GM19351 (cell line): ENCODE data around the gene AK2.
"Not testable (repeated sequence)": the region's sequence is repeated elsewhere in the genome, so short reads cannot be mapped to it uniquely, and the experiment has no call there.

ENCODE experiments used
- ATAC-seq: cut with Tn5 transposase; IDR thresholded peaks from one replicate; pipeline ENCODE4 v1.9.1; 2021; ENCODE audit warnings: mild to moderate bottlenecking, moderate library complexity; ENCODE audit not compliant: unreplicated experiment

Gene AK2

DNA sequence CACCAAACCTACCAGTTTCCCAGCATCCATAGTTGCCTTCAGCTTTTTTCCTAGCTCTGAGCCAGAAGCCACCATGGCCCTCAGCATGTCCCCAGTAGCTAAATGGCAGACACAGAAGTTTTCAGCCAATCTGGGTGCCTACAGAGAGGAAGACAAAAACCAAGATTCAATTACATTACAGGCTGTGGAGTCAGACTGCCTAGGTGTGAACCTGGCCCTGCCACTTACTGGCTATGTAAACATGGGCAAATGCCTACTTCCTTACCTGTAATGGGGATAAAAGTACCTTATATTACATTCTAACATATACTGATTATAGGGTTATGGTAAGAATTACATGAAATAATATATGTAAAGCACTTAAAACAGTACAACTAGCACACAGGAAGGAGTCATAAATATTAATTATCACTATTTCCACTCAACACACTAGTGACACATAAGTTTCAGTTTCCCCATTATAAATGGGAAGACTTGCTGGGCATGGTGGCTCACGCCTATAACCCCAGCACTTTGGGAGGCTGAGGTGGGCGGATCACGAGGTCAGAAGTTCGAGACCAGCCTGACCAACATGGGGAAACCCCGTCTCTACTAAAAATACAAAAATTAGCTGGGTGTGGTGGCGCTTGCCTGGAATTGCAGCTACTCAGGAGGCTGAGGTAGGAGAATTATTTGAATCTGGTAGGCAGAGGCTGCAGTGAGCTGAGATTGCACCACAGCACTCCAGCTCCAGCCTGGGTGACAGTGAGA, 12.1 kb downstream of the AK2 start:
- ATAC-seq: not testable (repeated sequence)

DNA sequence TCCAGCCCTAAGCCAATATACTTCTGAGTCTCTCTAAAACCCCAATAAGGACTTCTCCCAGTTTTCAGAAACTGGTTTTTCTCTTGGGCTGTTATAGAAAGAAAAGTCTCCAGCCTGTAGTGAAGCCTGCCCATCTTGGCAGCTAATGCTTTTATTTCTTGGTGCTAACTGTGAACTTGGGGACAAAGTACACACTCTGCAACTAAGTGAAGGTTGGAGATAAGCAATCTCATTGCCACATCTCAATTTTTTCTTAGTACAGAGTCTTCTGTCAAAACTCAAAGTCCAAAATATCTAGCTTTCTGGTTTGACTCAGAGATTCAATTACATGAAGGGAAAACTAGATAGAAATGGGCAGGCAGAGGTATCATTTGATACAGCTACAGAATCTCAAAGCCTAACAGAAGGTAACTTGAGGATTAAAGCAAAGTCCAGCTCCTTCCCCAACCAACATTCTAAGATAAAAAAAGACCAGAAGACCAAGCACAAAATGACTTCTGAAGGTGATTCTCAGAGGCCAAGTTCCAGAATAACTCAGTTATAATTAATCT, 14.0 kb downstream of the AK2 start:
- ATAC-seq: no peak

DNA sequence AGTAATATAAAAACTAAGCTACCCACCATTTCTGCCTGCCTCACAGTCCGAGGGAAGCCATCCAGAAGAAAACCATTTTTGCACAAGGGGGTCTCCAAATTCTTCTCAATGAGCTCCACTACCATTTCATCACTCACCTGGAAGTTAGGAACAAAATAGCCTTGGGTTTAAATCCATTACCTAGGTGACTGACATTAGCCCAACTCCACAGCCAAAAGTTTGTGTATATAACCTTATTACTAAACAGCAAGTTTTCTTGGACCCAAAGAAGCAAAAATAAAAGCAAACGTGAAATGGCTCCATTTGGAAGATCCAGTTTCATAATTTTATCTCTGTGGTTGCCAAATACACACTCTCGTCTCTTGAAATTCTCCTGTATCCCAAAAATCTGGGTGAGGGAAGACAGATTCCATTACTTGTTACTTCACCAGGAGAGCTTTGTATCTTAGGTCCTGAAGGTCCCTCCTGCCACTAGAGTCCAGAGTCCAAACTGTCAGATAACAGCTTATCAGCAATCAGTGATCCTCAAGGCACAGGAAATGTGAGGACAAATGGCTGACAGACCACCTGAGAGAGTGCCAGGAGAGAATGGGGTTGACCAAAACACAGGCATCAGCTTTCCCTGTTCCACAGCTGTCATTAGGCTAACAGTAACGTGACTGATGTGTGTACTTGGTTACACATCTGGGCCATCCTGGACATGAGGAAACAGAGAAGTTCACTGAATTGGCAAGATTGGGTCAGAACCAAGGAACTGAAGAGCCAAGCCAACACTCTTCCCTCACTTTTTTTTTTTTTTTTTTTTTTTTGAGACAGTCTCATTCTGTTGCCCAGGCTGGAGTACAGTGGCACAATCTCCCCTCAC, 14.9 kb downstream of the AK2 start:
- ATAC-seq: no peak

DNA sequence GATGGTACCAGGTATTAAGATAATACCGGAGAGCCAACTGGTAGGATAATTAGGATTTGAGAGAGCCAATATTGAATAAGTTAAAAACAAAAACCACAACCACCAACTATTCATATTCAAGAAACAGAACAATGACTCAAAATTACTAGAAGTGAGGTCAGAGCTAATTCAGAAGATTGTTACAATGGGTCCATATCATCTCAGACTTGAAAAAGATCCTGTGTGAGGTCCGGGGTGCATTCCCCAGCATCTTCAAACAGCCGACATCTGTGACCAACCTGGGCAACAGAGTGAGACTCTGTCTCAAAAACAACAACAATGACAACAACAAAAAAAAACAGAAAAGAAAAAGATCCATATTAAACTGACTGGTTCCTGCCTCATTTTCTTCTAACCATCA, 18.6 kb downstream of the AK2 start:
- no peak for ATAC-seq

DNA sequence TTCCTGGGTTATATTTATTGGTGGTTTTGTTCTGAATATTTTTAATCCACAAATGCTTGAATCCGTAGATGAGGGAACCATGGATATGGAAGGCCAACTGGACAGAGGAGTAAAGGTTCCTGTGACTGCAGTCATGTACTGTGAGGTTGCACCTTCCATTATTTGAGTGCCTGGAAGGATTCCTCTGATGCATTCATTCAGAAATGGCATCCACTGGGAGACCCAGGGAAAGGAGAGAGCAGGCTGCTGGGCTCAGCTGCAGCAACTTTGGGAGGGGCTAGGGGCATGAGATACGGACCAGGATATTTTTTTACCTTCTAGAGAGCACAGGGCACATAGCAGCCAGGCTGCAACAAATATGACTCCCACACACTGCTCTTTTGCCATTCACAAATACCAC, 19.5 kb downstream of the AK2 start:
- ATAC-seq: no peak

DNA sequence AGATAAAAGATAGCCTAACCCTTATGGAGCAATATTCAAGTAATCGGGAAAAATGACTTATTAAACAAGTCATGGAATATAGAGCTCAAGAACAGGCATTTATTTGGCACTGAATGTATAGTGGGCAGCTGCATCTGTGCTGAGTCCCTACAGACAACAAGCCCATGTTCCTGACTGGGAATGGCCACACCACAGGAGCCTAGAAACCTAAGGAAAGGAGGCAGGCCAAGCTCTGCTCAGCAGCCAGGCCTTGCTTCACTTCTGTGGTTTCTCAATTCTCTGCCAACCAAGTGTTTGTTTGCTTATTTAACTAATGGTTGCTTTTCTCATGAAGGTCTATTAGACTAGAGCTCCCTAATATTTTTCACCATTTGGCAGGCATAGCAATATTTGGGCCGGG, 21.5 kb downstream of the AK2 start:
- ATAC-seq: no peak

DNA sequence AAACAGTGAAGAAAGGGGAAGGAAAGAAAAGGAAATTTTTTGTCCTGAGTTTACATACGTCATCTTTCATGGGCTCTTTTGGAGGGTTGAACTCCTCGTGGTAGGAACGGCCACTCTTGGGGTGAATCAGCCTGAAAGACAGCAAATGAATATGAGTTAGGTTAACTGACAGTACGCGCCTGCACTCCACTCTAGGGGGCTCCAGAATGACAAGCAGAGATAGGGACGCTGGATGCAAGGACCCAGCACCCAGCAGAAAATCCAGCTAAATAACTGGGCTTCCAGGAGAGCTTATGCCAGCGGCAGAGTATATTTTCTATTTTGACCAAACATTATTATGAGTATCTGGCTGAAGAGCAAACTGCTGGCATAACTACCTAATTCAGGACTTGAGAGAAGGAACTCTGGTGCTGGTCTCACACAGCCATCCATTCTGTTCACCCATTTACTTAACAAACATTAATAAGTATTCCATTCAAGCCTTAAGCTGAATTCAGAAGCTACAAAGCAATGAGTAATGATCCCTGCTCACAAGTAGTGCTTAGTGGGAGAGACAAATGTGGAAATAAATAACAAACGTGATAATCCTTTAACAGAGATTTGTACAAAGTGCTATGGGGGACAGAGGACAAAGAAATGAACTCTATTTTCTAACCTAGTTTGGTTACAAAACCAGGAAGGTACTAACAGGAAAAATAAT, 22.1 kb downstream of the AK2 start:
- ATAC-seq: no peak

DNA sequence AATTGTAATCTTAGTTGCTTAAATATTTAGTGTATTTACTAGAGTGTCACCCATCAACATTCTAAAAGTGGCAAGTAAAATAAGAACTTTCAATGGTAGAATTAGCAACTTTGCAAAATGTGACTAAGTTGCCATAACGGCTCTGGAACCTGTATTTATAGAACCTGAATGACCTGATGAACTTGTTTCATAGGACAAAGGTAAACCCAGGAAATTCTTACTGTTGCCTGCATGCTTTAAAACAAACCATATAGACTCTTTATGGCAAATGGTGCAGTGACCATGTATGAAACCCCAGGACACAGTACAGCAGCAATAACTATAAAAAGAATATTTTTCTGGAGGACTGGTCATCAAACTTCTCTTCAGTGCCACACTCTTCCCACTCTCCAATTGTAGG, 22.9 kb downstream of the AK2 start:
- no peak for ATAC-seq

DNA sequence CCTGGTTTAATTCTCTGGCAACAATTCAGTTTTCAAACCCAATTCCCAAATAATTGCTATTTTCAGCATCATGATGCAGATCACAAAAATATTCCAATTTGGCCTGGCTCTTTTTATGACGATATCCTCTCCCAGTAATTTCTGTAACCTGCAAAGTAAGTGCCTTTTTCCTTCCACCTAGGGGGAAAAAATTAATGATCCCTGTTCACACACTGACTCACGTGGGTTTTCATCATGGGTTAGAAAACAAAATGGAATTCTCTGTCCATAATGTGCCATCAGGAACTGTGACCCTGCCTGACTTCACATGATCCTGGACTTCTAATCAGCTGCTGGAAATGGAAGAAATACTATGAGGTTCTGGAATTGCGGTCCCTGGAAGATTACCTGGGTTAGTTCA, 24.5 kb downstream of the AK2 start:
- no peak for ATAC-seq

DNA sequence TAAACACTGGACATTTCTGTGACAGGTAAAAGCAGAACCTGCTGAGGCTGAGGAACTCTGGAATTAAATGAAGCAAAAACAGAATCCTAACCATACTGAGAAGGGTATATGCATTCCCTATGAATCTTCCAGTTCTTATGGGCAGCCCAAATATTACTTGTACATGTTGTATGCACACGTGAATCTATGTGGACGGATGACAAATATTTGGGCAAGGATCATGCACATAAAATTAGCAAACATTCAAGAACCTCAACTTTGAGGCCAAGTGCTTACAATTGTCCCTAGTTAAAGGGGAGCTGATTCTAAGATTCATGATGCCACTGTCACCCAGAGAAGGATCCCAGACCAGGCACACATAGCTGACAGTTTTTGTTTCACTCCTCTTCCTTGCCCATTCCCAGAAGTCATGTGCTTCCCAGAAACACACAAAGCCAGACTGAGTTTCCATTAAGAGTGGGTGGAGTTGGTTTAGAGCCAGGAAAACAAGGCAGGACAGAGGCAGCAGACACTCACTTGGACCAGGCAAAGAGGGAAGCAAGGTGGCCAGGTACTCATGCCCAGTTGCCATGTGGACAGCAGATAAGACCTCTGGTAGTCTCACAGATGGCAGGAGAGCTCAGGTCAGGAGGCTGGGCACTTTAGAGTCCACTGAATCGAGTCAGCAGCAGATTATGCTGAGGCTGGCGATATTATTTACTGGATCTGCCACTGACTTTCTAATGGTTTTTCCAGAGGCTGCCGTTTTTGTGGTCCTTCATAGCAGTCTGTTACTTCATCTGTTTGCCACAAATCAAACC, 25.6 kb downstream of the AK2 start:
- ATAC-seq: no peak

DNA sequence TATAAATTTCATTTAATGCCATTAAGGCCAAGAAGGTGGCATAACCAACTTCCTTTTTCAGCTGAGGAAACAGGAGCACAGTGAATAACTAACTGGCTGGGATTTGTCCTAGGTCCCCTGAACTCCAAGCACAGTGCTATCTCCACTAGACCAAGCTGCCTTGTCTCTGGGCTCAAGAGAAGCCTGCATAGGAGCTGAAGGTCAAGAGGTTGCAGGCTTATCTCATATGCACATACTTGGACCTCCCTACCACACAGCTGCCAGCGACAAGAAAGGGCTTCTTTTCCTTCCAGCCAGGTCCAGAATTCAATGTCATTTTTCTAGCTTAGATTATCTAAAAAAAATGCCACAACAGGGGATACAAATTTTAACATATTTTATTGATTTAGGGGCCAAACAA, 27.1 kb downstream of the AK2 start:
- ATAC-seq: no peak

DNA sequence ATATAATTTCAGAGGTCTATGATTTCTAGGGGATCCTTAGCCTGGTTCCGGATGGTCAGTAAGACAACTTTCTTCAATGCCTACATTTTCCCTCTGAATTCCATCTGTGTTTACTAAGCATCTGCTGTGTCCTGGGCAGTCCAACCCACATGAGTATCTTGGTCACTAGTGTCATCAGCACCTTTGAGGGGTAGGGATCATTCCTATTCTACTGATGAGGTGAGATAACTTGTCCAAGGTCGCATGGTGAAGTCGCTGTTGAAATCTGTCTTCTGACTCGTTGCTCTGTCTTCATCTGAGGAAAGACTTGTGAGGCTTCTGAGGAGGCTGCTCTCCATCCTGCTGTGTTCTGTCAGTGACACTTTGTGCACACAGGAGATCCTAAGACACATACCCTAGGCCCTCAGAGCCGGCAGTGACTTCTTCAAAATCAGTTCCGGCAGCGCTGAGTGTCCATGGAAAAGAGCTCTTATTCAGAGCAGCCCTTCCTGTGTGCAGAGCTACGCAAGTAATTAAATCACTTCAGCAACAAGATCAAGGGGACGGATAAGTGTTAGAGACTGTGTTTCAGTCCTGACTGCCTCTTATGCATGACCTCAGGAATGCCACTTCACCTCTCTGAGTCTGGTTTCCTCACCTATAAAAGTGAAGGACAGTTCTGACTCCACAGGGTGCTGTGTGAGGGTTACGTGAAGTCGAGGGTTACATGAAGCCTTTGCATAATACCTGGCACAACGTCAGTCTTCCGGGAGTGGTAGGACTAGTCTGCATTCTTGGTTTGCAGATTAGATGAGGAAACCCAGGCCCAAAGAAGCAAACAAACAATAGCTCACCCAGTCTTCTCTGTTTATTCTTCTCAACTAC, 28.4 kb downstream of the AK2 start:
- no peak for ATAC-seq

DNA sequence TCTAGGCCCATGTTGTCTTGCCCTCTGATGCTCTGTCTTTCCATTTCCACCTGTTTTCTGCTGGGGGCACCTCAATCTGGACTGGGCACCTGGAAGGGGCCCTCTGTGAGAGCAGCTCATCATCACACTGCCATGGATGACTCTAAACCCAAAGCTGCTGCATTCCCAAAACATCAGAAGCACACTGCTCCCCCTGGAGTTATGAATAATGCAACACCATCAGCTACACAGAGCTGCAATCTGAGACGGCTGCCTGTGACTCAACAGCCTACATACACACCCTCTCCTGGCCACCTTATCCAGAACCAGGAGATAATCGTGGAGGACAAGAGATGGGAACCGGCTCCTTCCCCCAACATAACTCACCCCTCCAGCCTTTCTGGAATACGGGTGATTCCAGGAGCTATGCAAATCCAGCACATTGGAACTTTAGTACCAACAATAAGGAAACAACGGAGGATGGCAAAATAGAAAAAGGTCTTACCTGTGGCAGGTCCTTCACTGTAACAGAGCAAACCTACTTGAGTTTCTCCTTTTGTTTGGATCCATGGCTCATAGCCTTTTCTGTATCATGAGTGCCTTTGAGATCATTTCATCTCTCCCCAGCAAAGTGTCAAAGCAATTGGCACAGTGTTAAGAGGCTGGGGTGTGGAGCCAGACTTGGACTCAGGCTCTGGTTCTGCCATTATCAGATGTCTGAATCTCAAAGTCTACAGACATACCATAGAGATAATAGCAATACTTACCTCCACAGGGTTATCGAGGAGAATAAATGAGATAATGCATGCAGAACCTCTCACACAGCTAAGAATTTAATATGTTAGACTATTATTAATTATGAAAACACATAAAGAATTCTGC, 29.3 kb downstream of the AK2 start:
- no peak for ATAC-seq

DNA sequence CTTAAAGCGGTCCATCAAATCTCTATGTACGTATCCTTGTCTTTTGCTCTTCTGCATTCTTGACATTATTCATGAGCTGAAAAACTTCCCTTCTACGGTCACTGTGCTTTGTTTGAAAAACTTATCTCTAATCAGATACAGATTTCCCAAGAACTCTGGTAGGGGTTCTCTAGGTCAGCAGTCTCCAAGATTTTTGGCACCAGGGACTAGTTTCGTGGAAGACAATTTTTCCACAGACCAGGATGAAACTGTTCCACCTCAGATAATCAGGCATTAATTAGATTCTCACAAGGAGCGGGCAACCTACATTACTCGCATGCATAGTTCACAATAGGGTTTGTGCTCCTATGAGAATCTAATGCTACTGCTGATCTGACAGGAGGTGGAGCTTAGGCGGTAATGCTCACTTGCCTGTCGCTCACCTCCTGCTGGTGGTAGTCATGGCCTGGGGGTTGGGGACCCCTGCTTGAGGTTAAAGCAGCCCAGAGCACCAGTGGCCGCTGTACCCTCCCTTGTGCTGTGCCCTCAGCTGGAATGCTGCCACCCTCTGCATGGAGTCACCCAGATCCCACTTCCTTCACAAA, 30.8 kb downstream of the AK2 start:
- ATAC-seq: no peak

DNA sequence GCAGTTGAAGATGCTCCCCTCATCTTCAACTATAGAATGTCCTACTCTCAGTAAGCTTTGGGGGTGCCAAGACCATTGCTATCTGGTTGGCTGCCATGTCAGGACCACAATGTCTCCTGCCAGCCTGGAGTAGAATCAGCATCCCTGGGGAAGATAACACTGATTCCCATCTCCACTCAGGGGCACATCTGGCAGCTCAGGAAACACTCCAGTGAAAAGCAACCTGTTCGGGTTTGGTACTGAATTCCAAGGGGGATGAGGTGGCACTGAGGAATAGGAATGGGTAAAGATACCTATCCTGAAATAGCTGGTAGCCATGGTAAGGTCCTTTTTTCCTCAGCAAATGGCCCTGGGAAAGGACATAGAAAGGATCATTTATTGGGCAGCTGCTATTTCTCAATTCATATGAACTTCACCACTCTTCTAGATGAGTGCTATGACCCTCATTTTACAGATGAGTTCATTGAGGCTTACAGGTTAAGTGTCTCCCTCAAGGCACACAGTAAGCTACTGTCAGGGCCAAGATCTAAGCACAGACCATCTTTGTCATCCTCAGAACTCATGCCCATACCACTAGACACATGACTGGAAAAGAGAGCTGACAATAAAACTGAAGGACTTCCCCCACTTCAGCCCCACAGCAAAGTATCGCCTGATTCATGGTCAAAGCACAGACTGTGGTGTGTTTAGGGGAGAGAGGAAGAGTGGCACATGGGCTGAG, 31.4 kb downstream of the AK2 start:
- ATAC-seq: no peak

DNA sequence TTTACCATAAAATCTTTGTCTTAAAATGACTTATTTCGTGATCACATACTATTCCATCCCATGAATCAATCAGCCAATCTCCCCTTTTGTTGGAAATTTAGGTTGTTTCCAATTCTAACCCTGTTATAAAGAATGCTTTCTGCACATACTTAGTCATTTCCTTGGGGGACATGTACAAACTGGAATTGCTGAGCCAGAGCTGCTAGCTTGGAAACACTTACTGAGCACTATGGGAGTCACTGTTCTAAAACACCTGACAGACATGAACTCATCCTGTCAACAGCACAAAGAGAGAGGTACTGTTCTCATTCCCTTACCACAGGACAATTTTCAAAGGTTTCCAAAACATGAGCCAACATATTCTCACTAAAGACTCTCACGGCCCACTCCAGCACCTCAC, 32.1 kb downstream of the AK2 start:
- no peak for ATAC-seq

DNA sequence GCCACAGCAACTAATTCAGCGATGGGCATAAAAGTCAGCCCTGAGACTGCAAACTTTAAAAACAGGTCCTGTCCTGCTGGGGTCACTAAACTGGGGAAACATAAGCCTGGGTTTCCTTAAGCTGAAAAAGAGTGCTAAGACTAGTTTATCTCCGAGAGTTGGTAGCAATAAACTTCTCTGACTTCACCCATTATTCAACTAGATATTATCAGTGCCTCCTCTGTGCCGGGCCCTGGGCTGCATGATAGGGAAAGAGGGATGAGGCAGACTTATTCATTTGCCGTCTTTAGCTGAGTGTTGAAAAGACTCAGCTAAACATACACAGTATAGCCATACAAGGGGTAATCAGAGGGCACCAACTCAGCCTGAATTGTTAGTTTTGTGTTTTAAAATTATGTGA, 33.0 kb downstream of the AK2 start:
- ATAC-seq: no peak

DNA sequence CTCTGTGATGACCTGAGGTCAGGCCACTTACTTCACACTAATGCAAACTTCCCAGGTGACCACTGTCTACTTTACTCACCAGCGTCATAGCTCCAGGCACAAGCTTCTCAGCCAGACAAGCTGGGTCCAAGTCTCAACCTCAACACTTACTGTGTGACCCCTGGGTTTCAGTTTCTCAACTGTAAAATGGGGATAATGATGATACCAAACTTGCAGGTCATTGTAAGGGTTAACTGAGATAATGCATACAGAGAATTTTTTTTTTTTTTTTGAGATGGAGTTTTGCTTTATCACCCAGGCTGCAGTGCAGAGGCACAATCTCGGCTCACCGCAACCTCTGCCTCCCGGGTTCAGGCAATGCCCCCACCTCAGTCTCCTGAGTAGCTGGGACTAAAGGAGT, 34.7 kb downstream of the AK2 start:
- ATAC-seq: no peak
